Ovary (tissue), 3 donors: ENCODE results near the gene PFDN6.

Experiments
- CTCF ChIP-seq, 3 donors: fragments of 450-650 bp in 2 of 3; fragments of 200-600 bp in 1 of 3; IDR thresholded peaks; one replicate each; pipeline versions ENCODE4 v1.5.1 to v1.8.0; 2016 to 2022; ENCODE audit warnings: antibody characterized with exemption in 3 of 3, mild to moderate bottlenecking in 1 of 3
- EP300 ChIP-seq: sonication (generic); formaldehyde crosslinking; IDR thresholded peaks from one replicate; pipeline ENCODE4 v1.6.1; 2017; ENCODE audit warnings: antibody characterized with exemption
- POLR2A ChIP-seq: fragments of 450-650 bp; IDR thresholded peaks from one replicate; pipeline ENCODE4 v1.6.1; 2017; ENCODE audit warnings: antibody characterized with exemption, mild to moderate bottlenecking, moderate library complexity
- donor health status: DM: no; HTN: no; CAD: no.

DNA sequence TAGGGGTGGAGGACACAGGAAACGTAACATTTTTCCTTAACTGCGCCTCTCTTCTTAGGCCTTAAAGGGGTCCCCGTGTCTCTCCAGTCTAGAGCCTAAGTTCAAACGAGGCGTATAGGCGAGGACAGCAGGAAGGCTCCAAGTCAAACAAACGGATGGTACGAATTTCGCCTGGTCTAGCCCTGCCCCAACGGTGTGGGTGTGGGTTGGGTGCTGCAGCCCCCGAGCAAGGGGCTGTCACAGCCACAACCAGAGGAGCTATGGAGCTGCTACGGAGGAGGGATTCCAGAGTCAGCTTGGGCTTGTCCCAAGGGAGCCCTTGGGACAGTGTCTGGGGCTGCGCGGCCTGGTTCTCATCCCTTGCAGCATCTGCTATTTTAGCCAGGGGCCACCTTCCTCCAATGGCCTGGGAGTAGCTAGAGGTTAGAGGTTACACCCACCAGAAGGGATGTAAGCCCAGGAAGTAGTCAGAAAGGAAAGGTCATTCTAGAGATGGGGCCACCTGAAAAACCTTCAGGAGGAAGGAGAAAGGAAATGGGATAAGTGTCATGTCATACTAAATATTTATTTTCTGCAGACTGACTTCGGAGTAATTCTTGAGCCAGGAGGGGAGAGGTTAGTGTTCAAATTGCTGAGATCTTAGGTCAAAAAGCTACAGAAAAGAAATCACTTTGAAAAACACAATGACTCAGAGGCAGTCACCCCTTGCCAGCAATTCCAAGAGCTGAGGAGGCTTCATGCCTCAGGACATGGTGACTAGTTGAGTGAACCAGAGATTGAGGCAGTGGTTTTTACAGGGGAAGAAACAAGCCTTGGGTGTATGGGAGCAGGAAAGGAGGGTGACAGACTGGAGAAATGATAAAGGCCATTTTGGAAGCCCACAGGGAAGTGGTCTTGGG lies 39.4 kb upstream of the PFDN6 start:
- TF ChIP-seq CTCF (IDR thresholded peaks at IDR 0.05) (no peak), POLR2A (no peak), EP300 (no peak)
